ENCODE measurements around the gene KASH5. TPM values are rescaled to one million over a fixed set of nuclear protein-coding genes. Genes with fewer than 3 reads are reported as not detected.

KASH5 gene
- total and polyA plus RNA-seq, 2 of the 13 experiments (the other 11 are each of a cell fraction or from before 2014, with no cell fraction given) = not detected

GRCh38 chr19:49451430-49452181, 63.6 kb downstream of the KASH5 start, which contains the start of gene PIH1D1 (continued):
- TF ChIP-seq RORA (CRISPR knock-in tag; IDR thresholded peaks at IDR 0.05) (no peak), ARID5B (CRISPR knock-in tag; IDR thresholded peaks at IDR 0.05) (0 out of 2 replicates have a peak, but pooled peaks have one; percentile 33), POGZ (CRISPR knock-in tag; IDR thresholded peaks at IDR 0.05) (0 out of 2 replicates have a peak, but pooled peaks have one; percentile 15), SSRP1 (CRISPR knock-in tag; IDR thresholded peaks at IDR 0.05) (no peak), TAF1 (CRISPR knock-in tag; IDR thresholded peaks at IDR 0.05) (peak; percentile 83), KAT8 (CRISPR knock-in tag; IDR thresholded peaks at IDR 0.05) (peak; percentile 90), ETV5 (CRISPR knock-in tag; IDR thresholded peaks at IDR 0.05; ENCODE audit: borderline replicate concordance) (peak; percentile 91), MXI1 (IDR thresholded peaks at IDR 0.05; ENCODE audit: borderline replicate concordance, low read depth, low read length) (peak; percentile 88; the same call in 2 of the 3 replicates), ZNF607 (CRISPR knock-in tag; IDR thresholded peaks at IDR 0.05; ENCODE audit: borderline replicate concordance) (no peak; the same call in 1 of the 2 replicates), ZNF772 (CRISPR knock-in tag; IDR thresholded peaks at IDR 0.05) (peak; percentile 63; the same call in 1 of the 2 replicates), ZNF879 (CRISPR knock-in tag; IDR thresholded peaks at IDR 0.05) (no peak), PAXIP1 (CRISPR knock-in tag; conservative IDR thresholded peaks at IDR 0.05) (peak; percentile 29; the same call in 1 of the 2 replicates), ZNF691 (CRISPR knock-in tag; IDR thresholded peaks at IDR 0.05; ENCODE audit: borderline replicate concordance, low read depth) (no peak), ZNF543 (CRISPR knock-in tag; IDR thresholded peaks at IDR 0.05) (peak; percentile 11; the same call in 1 of the 2 replicates), FOXO4 (CRISPR knock-in tag; conservative IDR thresholded peaks at IDR 0.05) (no peak), NR2C2 (CRISPR knock-in tag; IDR thresholded peaks at IDR 0.05; ENCODE audit: borderline replicate concordance) (peak; percentile 64; the same call in 1 of the 2 replicates), KLF15 (CRISPR knock-in tag; IDR thresholded peaks at IDR 0.05; ENCODE audit: borderline replicate concordance) (no peak), ZNF33B (CRISPR knock-in tag; IDR thresholded peaks at IDR 0.05) (no peak), HNRNPK (IDR thresholded peaks at IDR 0.05; ENCODE audit: low read depth, low read length, poor library complexity, severe bottlenecking) (no peak), ZNF225 (CRISPR knock-in tag; IDR thresholded peaks at IDR 0.05) (0 out of 2 replicates have a peak, but pooled peaks have one; percentile 19)

Measured in HepG2 (cell line).